HepG2 (cell line): ENCODE measurements around the gene WWTR1. TPM values are rescaled to one million over a fixed set of nuclear protein-coding genes. Genes with fewer than 3 reads are reported as not detected.

ENCODE experiments used
- ATAC-seq: fragments of 200-7000 bp; cut with Tn5 transposase; 3 replicates; pipeline ENCODE4 v1.9.1; 2020; ENCODE audit warnings: mild to moderate bottlenecking, moderate library complexity
- BruUV-seq: library from RNA; stranded (reverse); fragments of 400-500 nt; replicated peaks from 2 replicates; lab custom pipeline; 2021; lab: Mats Ljungman, UMichigan
- CTCF ChIA-PET: fragments of 300-600 bp; formaldehyde crosslinking; extraction: SDS; loops from one replicate; lab custom pipeline; 2021; ENCODE audit warnings: low total read pairs, inconsistent platforms, low intra/inter-chr PET ratio; lab: Yijun Ruan, JAX
- POLR2A ChIA-PET: fragments of 350-600 bp; sonication (Branson Sonifier 250); formaldehyde crosslinking; loops from one replicate; lab custom pipeline; 2020; ENCODE audit warnings: antibody characterized with exemption, inconsistent platforms; lab: Yijun Ruan, JAX
- DNase-seq: peaks from one replicate; pipeline ENCODE4 v3.0.0-alpha.2; 2015; ENCODE audit warnings: low spot score
- FAIRE-seq: peaks from 3 replicates; lab custom pipeline; 2011; peaks lifted over from hg19 to GRCh38; lab: Jason Lieb, UNC
- H2AFZ ChIP-seq: one replicate; pipeline ENCODE4 v1.6.1; 2011; ENCODE audit warnings: low read length, inconsistent platforms
- H3K27ac ChIP-seq: fragments of 300-600 bp; 3 replicates; pipeline ENCODE4 v1.8.0; 2011; ENCODE audit warnings: mixed run types, mild to moderate bottlenecking, mixed read lengths, low read length, inconsistent platforms; ENCODE audit not compliant: insufficient read depth; ENCODE audit errors: extremely low read length
- H3K27me3 ChIP-seq, 2 experiments: fragments of 200-600 bp in 1 of 2; 2 replicates in 1 of 2; 3 replicates in 1 of 2; pipeline versions ENCODE4 v1.6.0 to v1.8.0; 2011; ENCODE audit warnings: low read length in 2 of 2, mild to moderate bottlenecking in 2 of 2, moderate library complexity in 2 of 2, inconsistent platforms in 1 of 2; ENCODE audit not compliant: insufficient read depth in 2 of 2, control insufficient read depth in 1 of 2
- H3K36me3 ChIP-seq, 2 experiments: fragments of 200-600 bp in 1 of 2; replicated peaks in 1 of 2; 2 replicates in 1 of 2; 3 replicates in 1 of 2; pipeline versions ENCODE4 v1.5.1 to v1.8.0; 2011; ENCODE audit warnings: low read length in 2 of 2, inconsistent platforms in 1 of 2; ENCODE audit not compliant: insufficient read depth in 2 of 2, control insufficient read depth in 1 of 2
- H3K4me1 ChIP-seq: 2 replicates; pipeline ENCODE4 v1.5.1; 2012; ENCODE audit warnings: low read length, inconsistent platforms; ENCODE audit not compliant: insufficient read depth
- H3K4me2 ChIP-seq: 2 replicates; pipeline ENCODE4 v1.6.0; 2011; ENCODE audit warnings: low read depth, low read length, inconsistent platforms
- H3K4me3 ChIP-seq, 3 experiments: fragments of 200-600 bp in 1 of 3; sonication (generic), shearing (Covaris generic) in 1 of 3; replicated peaks in 1 of 3; 2 replicates each; pipeline ENCODE4 v1.5.1; 2011 to 2016; ENCODE audit warnings: low read length in 3 of 3, inconsistent platforms in 2 of 3, low read depth in 2 of 3, mild to moderate bottlenecking in 2 of 3, control low read depth in 1 of 3, mixed read lengths in 1 of 3; ENCODE audit not compliant: insufficient read depth in 1 of 3
- H3K79me2 ChIP-seq: one replicate; pipeline ENCODE4 v1.6.1; 2011; ENCODE audit warnings: low read length, inconsistent platforms; ENCODE audit not compliant: insufficient read depth
- H3K9ac ChIP-seq: 2 replicates; pipeline ENCODE4 v1.6.0; 2011; ENCODE audit warnings: mild to moderate bottlenecking, low read depth, low read length, inconsistent platforms; ENCODE audit not compliant: insufficient read depth
- H3K9me3 ChIP-seq: 2 replicates; pipeline ENCODE4 v1.5.1; 2012; ENCODE audit warnings: mild to moderate bottlenecking, low read length
- H4K20me1 ChIP-seq: 2 replicates; pipeline ENCODE4 v1.6.0; 2011; ENCODE audit warnings: inconsistent platforms, mild to moderate bottlenecking, low read length, moderate library complexity; ENCODE audit not compliant: insufficient read depth
- CCDC6 ChIP-seq: sonication (generic); formaldehyde crosslinking; IDR thresholded peaks from 2 replicates; pipeline ENCODE4 v1.8.1; 2022; ENCODE audit warnings: mild to moderate bottlenecking, missing genetic modification reagents, moderate library complexity
- EEA1 ChIP-seq: sonication (generic); formaldehyde crosslinking; IDR thresholded peaks from 2 replicates; pipeline ENCODE4 v1.5.1; 2020; ENCODE audit warnings: mild to moderate bottlenecking, missing genetic modification reagents, borderline replicate concordance
- FOXC1 ChIP-seq: sonication (generic); formaldehyde crosslinking; IDR thresholded peaks from 2 replicates; pipeline ENCODE4 v1.8.0; 2022; ENCODE audit warnings: mild to moderate bottlenecking, missing genetic modification reagents, borderline replicate concordance
- IRF2 ChIP-seq: IDR thresholded peaks from 2 replicates; pipeline ENCODE4 v1.6.1; 2018; ENCODE audit warnings: missing genetic modification reagents, missing compliant biosample characterization
- MIXL1 ChIP-seq: IDR thresholded peaks from 2 replicates; pipeline ENCODE4 v1.6.1; 2016
- PAXIP1 ChIP-seq: sonication (generic); formaldehyde crosslinking; conservative IDR thresholded peaks from 2 replicates; pipeline ENCODE4 v1.4.0; 2020; ENCODE audit warnings: mild to moderate bottlenecking, missing genetic modification reagents, moderate library complexity
- RBM39 ChIP-seq: fragments of 200-400 bp; formaldehyde crosslinking; IDR thresholded peaks from one replicate; pipeline ENCODE4 v1.6.1; 2018; ENCODE audit warnings: antibody characterized with exemption, mild to moderate bottlenecking, low read depth, low read length; ENCODE audit not compliant: poor library complexity, severe bottlenecking
- SOX6 ChIP-seq, 2 experiments: fragments of 450-650 bp in 1 of 2; sonication (generic) in 1 of 2; formaldehyde crosslinking in 1 of 2; IDR thresholded peaks; 2 replicates each; pipeline versions ENCODE4 v1.4.0 to v1.6.1; 2017 to 2020; ENCODE audit warnings: antibody characterized with exemption in 1 of 2, mild to moderate bottlenecking in 1 of 2, missing genetic modification reagents in 1 of 2
- ZNF142 ChIP-seq: sonication (generic); formaldehyde crosslinking; IDR thresholded peaks from 2 replicates; pipeline ENCODE4 v1.4.0; 2020; ENCODE audit warnings: missing genetic modification reagents
- WGBS: methylation state at CpG from one replicate; pipeline ENCODE4 v1.1.6; 2017; ENCODE audit warnings: low lambda C conversion rate; 5-methylcytosine and 5-hydroxymethylcytosine counted together
- in situ Hi-C: cut with HindIII; loops from 2 replicates; pipeline ENCODE4 v1.10.0; 2017; ENCODE audit warnings: low pct_unique_long_range_greater_than_20kb; ENCODE audit not compliant: extremely low pct_ligation_motif_present
- intact Hi-C: fragments of 100-400 bp; cut with micrococcal nuclease; formaldehyde crosslinking; loops from one replicate; pipeline ENCODE4 v1.10.0; 2022; ENCODE audit not compliant: unreplicated experiment
- polyA plus RNA-seq, 8 experiments: library from polyadenylated mRNA; depleted of rRNA in 3 of 8; stranded (reverse) in 7 of 8; unstranded in 1 of 8; fragments of >200 nt; fragmentation: Illumina TruSeq in 4 of 8; extraction: Trizol in 4 of 8; gene quantifications; 2 replicates each; pipeline versions ENCODE4 v1.2.1 to v1.2.3, GENCODE V29; 2011 to 2016; ENCODE audit warnings: low read depth in 4 of 8, missing spikeins in 1 of 8, mixed read lengths in 1 of 8; ENCODE audit not compliant: insufficient read depth in 1 of 8
- total RNA-seq, 5 experiments: library from RNA; depleted of rRNA; stranded (reverse); fragments of >200 nt; fragmentation: Illumina TruSeq; extraction: Trizol; gene quantifications; 2 replicates each; pipeline ENCODE4 v1.2.3, GENCODE V29; 2016; ENCODE audit warnings: low read depth in 1 of 5

WWTR1 gene
- total and polyA plus RNA-seq, 2 of the 13 experiments (the other 11 are each of a cell fraction or from before 2014, with no cell fraction given), result 19.7 to 139 TPM

GRCh38 chr3:149474250-149474817 is 183.5 kb downstream of the WWTR1 start, which contains the start of gene TM4SF4:
TSS of gene TM4SF4 (plus strand) at chr3:149474697. CDS start at chr3:149474878, 181 bp downstream.
- DNase-seq, result peak; percentile 46
- H3K27me3 ChIP-seq, result no peaks in the 10 kb centered on the region
- H3K9ac ChIP-seq, result peak within 1 kb of the TSS; percentile 44
- H3K4me1 ChIP-seq, result peaks cover 33% of the 10 kb centered on the region
- peak within 1 kb of the TSS; percentile 55 for H3K4me2 ChIP-seq
- H4K20me1 ChIP-seq, result no peaks in the 10 kb centered on the region
- in situ Hi-C loops (no loop called here), intact Hi-C loops (loop anchor here (10.0 kb wide), 1 partner anchor 520 kb away; no protein-coding TSS in a partner anchor)
- peak; percentile 83 for ATAC-seq
- CTCF ChIA-PET, result no interaction called here
- H2AFZ ChIP-seq, result peak within 1 kb of the TSS; percentile 32
- H3K9me3 ChIP-seq, result no peaks in the 10 kb centered on the region
- 16% methylated on average over 5 of the region's 5 CpGs for WGBS
- no peaks in the 10 kb centered on the region for H3K36me3 ChIP-seq
- no peak within 1 kb of the TSS for H3K4me3 ChIP-seq
- FAIRE-seq, result peak; percentile 50
- H3K79me2 ChIP-seq, result no peaks in the 10 kb centered on the region
- POLR2A ChIA-PET, result interaction anchor here (1.0 to 4.9 kb wide), 2 partner anchors 73 to 89 kb away, joined by 3 to 24 read pairs; no protein-coding TSS in a partner anchor
- H3K27ac ChIP-seq, result peak within 1 kb of the TSS; percentile 40
- BruUV-seq, result no TSS peak
- TF ChIP-seq IRF2 (CRISPR knock-in tag), result no peak
- TF ChIP-seq RBM39, result no peak
- no peak for TF ChIP-seq FOXC1 (CRISPR knock-in tag)
- no peak for TF ChIP-seq ZNF142 (CRISPR knock-in tag)
- no peak for TF ChIP-seq CCDC6 (CRISPR knock-in tag)
- 0 out of 2 replicates have a peak, but pooled peaks have one; percentile 8 for TF ChIP-seq MIXL1 (CRISPR knock-in tag)
- TF ChIP-seq EEA1 (CRISPR knock-in tag), result no peak
- peak; percentile 63 for TF ChIP-seq PAXIP1 (CRISPR knock-in tag)
- no peak for TF ChIP-seq SOX6 (IDR thresholded peaks at IDR 0.05)
- TF ChIP-seq SOX6 (CRISPR knock-in tag; IDR thresholded peaks at IDR 0.05), result peak; percentile 52; the same call in 1 of the 2 replicates
